GM18507 (cell line): ENCODE results near the gene PKHD1.
A peak's percentile ranks its signal among the peaks of the same experiment; 100 is the strongest.
"Not testable (repeated sequence)": the region's sequence is repeated elsewhere in the genome, so short reads cannot be mapped to it uniquely, and the experiment has no call there.

Experiments
- DNase-seq: peaks from one replicate; pipeline ENCODE4 v3.0.0; 2011; ENCODE audit warnings: low read depth; ENCODE audit not compliant: insufficient read length; ENCODE audit errors: extremely low spot score
- FAIRE-seq: peaks from 2 replicates; lab custom pipeline; 2011; peaks lifted over from hg19 to GRCh38; lab: Jason Lieb, UNC

Gene PKHD1

GRCh38 chr6:51887859-51888258 is 199.6 kb downstream of the PKHD1 start:
- FAIRE-seq, result no peak
- DNase-seq, result no peak

GRCh38 chr6:51885957-51886356 is 201.5 kb downstream of the PKHD1 start:
- FAIRE-seq, result no peak
- no peak for DNase-seq

- no peak for DNase-seq
- no peak for FAIRE-seq
Measured at GRCh38 chr6:51868591-51869355, 218.6 kb downstream of the PKHD1 start.

GRCh38 chr6:51866867-51867266 is 220.5 kb downstream of the PKHD1 start:
- FAIRE-seq (no peak), DNase-seq (no peak)

- DNase-seq, result no peak
- no peak for FAIRE-seq
Measured at GRCh38 chr6:51865996-51866395, 221.4 kb downstream of the PKHD1 start.

- no peak for FAIRE-seq
- no peak for DNase-seq
Measured at GRCh38 chr6:51865176-51865575, 222.2 kb downstream of the PKHD1 start.

- no peak for FAIRE-seq
- DNase-seq, result no peak
Measured at GRCh38 chr6:51857134-51857533, 230.3 kb downstream of the PKHD1 start.

GRCh38 chr6:51856508-51856907 is 230.9 kb downstream of the PKHD1 start:
- DNase-seq (no peak), FAIRE-seq (no peak)

GRCh38 chr6:51855310-51856082 is 231.9 kb downstream of the PKHD1 start:
- FAIRE-seq, result peak; percentile 83
- DNase-seq, result peak; percentile 14

- FAIRE-seq (no peak), DNase-seq (no peak)
Measured at GRCh38 chr6:51854876-51855275, 232.5 kb downstream of the PKHD1 start.

GRCh38 chr6:51854347-51854746 is 233.1 kb downstream of the PKHD1 start:
- DNase-seq, result no peak
- no peak for FAIRE-seq

- not testable (repeated sequence) for DNase-seq, FAIRE-seq
Measured at GRCh38 chr6:51853109-51853508, 234.3 kb downstream of the PKHD1 start.

- FAIRE-seq (no peak), DNase-seq (no peak)
Measured at GRCh38 chr6:51846531-51846930, 240.9 kb downstream of the PKHD1 start.

- no peak for FAIRE-seq
- DNase-seq, result no peak
Measured at GRCh38 chr6:51844336-51844735, 243.1 kb downstream of the PKHD1 start.

GRCh38 chr6:51843456-51844056 is 243.9 kb downstream of the PKHD1 start:
- FAIRE-seq, result no peak
- DNase-seq, result no peak

GRCh38 chr6:51842804-51843378 is 244.5 kb downstream of the PKHD1 start:
- FAIRE-seq (no peak), DNase-seq (no peak)

- FAIRE-seq (no peak), DNase-seq (no peak)
Measured at GRCh38 chr6:51842061-51842803, 245.2 kb downstream of the PKHD1 start.

- DNase-seq (no peak), FAIRE-seq (no peak)
Measured at GRCh38 chr6:51841626-51842025, 245.8 kb downstream of the PKHD1 start.

- DNase-seq, result no peak
- FAIRE-seq, result no peak
Measured at GRCh38 chr6:51839726-51840374, 247.6 kb downstream of the PKHD1 start.
